Activated CD4-positive, alpha-beta T cell treated with anti-CD3 and anti-CD28 coated beads, Interleukin-2, amount 50 U/mL, for 1 hour (primary cell): ENCODE data around the gene RASSF1.

Experiments used
- DNase-seq: peaks from one replicate; pipeline ENCODE4 v3.0.0-alpha.2; 2020

RASSF1 gene

DNA sequence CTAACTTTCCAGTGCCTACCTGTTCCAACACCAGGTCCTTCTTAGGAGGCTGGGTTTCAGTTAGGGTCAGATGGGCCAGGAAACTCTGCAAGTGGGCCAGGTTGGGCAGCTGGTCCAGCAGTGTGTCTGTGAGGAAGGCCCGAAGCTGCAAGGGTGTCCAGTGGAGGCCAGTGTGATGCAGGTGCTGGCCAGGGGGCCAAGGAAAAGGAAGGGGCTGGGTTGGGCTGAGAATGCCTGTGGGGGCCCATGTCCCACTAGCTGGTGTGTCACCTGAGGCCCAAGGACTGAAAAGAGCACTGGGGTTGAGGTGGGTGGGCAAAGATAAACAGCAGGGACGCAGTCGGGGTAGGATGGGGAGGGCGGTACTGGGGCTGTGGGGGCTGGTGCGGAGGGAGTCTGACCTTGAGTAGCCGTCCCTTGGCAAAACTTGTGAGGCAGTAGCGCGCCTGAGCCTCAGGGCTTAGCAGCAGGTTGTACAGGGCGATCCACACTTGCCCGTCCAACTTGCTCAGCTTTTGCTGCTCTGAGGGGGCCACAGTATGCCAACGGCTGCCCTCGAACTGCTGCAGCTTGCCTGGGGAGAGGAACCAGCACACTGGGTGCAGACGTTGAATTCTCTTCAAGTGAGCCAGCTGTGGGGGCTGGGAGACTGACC is 1.5 kb upstream of the RASSF1 start:
- DNase-seq = no peak

DNA sequence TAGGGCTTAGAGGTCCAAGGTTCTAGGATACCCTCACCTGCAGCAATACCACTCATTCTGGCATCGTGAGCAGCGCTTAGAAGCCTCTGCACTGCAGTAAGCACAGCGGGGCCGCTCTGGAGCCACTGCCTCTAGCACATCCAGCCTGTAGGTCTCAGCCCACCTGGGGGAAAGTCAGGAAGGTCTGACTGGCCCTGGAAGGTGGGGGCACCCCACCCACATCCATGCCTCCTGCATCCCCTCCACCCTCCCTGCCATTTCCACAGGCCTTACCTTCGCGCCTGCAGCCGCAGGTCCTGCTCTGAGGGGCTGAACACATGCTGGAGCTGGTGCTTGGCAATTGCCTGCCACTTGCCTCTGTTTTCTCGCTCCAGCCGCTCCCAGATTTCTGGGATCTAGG is 901 bp upstream of the RASSF1 start:
- DNase-seq = no peak

DNA sequence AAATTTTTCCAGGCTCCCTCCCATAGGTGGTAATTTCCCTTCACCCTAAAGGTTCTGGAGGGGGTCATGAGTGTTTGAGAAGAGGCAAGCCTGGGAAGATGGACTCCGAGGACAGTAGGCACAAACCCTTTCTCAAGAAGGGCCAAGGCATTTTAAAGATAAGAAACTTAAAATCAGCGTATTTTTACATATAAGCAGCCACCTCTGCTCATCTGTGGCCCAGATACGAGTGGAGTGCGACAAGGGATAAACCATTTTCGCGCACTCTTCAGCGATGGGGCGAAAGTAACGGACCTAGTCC is 539 bp downstream of the RASSF1 start:
- no peak for DNase-seq

DNA sequence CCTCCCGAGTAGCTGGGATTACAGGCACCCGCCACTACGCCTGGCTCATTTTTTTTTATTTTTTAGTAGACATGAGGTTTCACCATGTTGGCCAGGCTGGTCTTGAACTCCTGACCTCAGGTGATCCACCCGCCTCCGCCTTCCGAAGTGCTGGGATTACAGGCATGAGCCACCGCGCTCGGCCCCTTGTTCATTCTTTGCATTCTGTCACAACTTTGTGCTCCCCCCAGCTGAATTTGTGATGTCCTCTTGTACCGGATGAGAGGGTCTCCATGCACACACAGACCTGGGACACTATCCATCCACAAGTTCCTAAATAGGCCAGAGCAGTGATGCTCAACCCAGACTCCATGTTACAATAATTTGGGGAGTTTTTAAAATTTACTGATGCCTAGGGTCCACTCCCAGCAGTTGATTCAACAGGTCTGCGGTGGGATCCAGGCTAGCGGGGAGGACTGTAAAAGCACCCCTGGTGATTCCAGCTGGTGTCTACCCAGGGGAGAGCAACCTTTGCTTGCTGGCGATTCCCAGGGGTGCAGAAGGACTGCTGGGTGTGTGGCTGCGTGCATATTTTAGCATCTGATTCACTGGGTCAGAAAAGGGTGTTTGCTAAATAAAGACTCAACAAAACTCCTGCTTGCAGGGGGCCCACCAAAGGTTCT is 1.0 kb downstream of the RASSF1 start:
- DNase-seq = no peak

DNA sequence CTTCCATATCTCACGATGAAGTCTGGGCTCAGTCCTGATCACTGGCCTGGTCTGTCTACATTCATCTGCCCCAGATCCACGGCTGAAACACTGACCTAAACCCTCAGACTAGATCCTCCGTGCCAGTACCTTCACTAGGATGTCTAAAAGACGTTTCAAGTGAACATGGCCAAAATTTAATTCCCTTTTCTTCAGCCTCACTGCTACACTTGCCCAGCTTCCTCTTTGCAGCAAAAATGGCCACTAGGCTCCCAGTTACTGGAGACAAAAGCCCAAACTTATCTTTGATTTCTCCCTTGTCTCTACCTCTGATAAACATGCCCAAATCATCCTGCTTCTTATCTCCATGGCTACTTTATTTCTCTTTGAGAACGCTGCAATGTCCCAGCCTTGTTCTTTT is 1.7 kb downstream of the RASSF1 start:
- DNase-seq = no peak

DNA sequence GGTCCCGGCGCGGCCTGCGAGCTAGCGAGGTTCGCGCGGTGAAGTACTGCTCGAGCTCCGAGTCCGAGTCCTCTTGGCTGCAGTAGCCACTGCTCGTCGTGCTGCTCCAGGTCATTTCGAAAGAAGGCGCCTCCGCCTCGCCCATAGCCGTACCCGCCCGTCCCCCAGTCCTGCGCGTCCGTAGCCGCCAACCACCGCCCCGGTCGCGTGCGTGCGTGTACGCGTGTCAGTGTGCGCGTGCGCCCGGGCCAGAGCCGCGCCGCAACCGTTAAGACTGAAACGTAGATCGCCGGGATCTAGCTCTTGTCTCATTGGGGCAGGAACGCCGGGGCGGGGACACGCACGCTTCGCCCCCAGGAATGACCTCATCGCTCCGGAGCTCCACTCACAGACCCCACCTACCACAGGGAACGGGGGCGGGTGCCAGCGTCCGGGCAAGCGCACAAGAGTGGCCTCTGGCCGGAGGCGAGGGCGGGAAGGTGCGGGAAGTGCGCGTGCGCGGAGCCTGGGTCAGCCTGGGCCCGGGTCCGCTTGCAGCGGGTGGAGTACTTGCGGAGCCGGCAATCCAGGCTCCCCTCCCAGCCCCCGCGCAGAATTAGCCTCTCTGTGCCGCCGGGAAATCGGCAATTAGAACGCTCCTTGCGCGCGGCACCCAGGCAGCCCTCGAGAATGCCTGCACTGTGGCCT is 3.3 kb downstream of the RASSF1 start:
- DNase-seq = peak; percentile 89

DNA sequence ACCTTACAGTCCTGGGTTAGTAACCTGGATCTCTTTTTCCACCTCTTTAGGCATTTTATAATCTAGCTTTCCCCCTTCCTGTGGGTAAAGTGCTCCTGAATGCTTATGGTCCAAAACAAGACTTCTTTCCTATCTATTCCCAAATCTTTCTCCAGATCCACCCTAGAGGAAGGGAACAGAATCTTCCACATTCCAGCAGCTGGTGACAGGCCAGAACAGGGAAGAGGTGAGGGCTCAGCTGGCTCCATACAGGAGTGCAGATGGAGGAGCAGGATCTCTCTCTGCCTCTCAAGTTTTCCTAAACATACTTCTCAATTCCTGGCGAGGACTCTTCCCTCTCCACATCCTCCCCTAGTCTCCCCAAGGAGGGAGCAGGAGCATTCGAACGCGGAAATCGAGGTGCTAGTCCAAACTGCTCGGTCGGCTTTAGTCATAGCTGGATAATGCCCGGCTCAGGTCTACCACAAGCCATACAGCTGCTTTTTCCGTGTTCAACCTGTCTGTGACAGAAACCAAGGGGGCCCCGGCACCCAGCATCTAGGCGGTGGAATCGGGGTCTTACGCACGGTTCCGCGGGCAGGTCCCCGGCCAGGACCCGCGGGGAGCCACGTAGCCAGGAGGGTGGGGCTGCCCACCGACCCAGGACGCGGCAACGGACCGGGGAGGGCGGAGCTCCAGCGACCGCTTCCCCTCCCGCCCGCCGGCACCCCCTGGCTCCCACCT is 4.0 kb downstream of the RASSF1 start:
- peak; percentile 56 for DNase-seq

DNA sequence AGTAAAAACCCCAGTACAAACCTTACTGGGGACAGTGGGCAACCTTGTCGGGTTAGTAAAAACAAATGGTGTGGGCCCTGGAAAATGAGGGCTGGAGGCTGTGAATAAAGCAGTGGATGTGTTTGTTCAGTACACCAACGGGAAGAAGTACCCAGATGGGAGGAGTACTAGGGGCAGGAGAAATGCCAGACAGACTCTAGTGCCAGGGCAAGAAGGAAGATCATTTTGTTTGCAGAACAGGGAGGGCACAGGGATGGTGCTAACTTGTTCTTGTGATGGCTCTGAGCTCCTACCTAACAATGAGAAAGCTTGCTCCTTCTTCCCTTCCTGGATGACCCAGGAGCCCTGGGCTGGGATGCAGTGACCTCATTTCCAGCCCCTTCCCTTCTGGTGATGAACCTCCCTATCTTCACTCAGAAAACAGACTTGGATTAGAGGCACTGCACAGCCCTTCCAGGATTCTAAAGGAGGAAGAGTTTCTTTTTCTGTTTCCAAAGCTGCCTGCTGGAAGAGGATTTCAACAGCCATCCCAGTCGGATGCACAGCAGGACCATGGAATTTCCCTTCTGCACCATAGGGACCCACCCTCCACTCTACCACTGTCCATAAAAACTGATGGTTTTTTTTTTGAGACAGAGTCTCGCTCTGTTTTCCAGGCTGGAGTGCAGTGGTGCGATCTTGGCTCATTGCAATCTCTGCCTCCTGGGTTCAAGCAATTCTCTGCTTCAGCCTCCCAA is 6.1 kb downstream of the RASSF1 start:
- DNase-seq = no peak

DNA sequence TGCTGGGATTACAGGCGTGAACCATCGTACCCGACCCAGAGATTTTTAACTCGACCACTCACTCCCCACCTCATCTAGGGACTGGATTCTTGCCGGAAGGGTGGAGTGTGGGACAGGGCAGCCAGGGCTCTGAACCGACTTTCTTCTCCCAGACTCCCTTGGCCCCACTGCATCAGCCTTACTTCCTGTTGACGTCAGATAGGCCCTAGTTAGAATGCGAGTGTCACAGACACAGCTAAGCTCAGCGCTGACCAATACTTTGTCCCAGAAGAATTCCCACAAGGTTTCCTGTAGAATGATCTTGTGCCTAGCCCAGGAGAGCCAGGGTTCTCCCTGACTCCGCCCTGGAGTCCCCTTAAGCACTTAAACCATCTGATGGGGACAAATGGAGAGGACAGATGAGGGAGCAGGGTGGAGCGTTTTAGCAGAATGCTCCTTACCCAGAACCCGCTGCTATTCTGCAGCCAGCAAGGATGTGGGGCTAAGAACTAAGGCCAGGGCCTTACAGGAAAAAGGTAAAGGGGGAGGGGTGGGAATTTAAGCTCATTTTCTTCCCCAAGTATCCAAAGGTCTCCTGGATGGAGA is 6.8 kb downstream of the RASSF1 start:
- DNase-seq = no peak

DNA sequence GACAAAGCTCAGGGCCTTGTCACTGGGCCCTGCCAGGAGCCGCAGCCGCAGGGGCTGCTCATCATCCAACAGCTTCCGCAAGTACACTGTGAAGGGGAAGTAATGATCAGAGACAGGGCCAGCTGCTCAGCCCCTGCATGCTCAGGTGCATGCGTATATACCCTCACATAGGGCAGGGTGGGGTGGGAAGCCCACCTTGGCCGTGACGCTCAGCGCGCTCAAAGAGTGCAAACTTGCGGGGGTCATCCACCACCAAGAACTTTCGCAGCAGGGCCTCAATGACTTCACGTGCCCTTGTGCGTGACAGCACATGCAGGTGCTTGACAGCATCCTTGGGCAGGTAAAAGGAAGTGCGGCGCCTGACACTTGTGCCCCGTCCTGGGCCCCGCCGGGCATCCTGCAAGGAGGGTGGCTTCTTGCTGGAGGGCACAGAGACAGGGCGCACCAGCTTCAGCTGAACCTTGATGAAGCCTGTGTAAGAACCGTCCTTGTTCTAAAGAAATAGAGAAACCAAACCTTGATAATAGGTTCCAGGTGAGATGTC is 9.2 kb downstream of the RASSF1 start:
- no peak for DNase-seq

DNA sequence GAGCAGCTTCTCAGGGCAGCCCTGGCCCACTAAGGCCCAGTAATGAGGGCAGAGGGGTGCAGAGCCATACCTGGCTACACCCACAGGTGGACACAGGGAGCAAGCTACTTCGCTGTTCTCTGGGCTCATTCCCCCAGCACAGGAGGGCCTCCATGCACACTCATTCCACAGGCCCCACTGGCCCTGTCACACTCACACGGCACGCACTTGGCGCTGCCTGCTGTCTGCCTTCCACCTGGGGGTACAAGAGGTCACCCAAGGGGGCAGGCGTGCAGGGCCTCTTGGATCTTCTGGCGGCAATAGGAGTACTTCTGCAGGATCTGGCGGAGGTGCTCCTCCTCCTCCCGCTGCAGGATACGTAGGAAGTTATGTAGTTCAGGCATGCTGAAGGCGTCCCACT is 10.3 kb downstream of the RASSF1 start:
- DNase-seq = no peak

DNA sequence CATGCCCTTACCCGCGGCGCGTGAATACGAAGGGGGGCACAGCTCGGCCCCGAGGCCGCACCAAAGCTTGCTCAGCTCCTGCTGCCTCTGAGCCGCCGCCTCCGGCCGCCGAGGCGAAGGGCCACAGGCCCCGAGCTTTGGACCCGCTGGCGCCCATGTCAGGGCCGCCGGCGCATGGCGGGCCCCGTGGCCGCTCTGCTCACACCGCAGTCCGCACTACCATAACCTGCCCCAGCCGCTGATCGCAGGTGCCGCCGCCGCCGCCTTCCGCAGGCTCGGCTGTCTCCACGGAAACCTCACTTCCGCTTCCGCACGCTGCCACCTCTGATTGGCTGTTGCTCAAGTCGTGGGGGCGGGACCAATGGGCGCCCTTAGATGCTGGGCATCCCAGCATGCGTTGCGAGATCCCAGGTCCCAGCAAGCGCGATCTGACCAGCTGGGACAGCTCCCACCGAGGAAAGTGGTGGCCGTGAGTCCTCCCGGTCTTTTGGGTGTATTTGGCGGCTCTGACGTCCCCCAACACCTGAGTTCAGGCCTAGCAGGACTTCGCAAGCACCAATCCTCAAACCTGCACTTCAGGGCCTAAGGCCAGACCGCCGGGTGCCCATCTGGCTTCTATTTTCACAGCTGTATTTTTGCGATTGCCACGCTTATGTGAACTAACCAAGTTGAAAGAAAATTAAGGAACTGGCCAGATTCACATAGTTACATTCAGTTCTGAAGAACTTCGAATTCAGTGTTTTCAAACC is 12.5 kb downstream of the RASSF1 start, which contains the start of gene TUSC2:
Gene TUSC2 (minus strand): TSS at position 281 of the 749 bp plus-strand sequence. CDS start 124 bp downstream, at position 157.
- DNase-seq = peak; percentile 93

DNA sequence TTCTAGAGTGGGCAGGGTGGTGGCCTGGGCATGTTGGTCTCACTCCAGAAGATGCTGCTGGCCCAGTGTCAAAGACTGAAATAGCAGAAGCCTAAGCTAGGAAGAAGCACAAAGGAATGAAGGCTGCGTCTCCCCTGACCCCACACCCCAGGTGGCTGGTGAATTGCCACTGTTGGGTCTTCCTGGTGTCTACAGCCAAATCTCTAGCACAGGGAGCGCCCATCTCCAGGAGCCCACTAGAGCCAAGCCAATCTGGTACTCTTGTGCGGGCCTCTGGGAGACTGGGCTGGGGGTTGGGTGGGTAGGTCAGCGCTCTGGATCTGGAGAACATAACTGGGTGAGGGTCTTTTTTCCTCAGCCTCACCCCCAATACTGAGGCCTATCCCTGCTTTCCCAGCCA is 13.5 kb downstream of the RASSF1 start:
- DNase-seq = no peak

DNA sequence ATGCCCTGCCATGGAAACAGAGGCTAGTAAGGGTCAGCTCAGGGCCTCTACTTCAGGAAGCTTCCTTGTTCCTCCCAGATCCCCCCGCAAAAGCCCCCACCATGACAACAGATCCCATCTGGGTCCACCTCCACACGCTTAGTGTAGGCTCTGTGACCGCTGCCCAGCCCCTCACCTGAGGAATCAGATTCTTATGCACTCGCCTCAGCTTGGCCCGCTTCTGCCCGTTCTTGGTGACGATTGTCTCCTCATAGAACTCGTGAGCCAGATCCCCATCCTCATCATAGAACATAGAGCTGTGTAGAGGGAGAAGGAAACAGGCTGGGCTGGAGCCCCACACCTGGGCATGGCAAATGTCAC is 14.5 kb downstream of the RASSF1 start:
- no peak for DNase-seq

DNA sequence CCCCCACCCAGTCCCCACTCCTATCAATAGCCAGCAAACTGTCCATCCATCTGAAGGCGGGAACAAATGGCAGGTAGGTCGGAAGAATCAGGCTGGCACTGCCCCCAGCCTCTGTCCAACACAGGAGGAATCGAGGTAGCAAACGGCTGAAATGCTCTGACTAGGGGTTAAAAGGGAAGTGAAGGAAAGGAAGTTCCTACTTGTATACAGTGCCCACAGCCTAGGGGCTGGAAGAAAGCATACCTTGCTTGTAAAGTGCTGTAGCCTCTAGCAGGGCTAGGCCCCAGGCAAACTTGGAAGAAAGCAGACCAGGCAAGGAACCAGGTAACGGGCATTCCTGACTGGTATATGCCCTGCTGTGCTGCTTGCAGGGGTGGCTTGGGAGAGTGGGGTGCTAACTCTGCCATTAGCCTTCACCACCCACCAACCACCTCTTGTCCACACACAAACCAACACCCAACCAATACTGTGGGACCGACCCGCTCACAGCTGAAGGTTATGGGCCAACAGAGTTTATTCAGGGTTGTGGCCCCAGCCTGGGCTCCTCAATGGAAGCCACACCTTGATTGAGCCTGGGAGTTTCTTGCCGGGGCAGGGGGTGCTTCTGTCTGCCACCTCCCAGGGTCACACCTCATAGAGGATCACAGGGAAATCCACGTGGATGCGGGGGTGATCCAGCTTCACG is 15.0 kb downstream of the RASSF1 start:
- no peak for DNase-seq

DNA sequence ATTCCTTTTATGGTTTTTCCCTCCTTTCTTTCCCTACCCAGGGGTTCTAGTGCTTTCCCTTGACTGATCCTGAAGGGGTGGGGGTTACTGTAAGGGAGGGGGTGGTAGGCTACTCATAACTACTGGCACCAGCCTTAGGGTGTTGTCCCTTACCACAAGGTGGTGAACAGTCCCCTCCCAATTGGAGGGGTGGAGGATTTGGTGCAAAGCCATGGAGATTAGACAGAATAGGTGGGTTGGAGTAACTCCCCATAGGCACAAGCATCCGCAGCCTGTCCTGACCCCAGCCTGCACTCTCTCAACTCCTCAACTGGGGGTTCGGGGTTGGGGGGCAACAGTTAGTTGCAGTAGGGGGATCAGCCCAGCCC is 15.5 kb downstream of the RASSF1 start:
- no peak for DNase-seq

DNA sequence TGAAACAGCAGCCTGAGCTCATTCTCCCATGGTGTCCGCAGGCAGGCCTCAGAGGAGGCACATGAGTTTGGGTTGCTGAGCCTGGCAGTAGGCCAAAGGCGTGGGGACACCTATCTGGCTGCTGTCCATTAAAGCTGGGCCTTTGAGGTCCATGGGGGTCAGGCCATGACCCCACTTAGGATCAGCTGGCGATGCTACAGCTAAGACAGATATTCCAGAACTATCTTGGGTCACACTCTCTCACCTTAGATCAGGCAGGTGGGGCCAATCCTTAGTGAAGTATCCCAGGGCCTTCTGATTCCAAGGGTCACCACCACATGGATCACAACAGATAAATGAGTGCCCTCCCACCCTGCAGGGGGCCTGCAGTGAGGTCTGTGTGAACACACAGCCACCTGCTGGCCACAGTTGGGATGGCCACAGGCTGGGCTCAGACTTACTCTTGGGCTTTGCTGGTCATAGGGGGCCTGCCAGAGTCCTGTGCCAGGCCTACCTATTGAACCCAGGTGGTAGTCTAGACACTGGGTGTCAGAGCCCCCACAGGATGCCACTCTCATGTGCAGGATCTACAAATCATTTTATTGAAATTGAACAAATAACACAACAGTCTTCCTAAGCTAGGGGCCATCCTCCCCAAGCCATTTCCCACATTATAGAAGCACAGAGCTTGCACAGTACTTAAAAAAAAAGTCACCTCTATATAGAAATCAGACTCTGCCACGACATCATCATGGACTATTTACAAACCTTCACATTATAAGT is 16.1 kb downstream of the RASSF1 start:
- DNase-seq = peak; percentile 65

DNA sequence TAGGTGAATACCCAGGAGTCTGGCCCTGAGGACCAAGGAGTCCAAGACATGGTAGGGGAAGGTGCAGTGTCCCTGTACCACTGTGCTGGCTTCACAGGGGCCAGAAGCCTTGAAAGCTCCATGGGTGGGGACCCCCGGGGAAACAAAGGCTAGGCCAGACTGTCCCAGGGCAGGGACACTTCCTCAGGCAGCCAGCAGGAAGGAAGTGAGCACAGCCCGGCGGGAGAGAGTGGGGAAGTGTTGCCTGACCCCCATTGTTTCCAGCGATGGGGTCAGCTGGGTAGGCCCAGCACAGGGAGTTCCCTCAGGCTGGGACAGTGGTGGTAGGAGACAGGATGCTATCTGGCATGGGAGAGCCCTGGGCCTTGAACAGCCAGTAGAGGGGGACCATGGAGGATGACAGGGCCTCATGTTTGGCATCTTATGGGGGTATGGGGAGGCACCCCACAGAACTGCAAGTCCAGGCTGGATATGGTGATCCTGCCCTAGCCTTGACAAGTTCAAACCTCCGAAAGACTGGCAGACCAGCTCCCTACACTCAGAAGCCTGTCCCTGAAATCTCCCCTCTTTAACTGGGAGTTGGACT is 16.9 kb downstream of the RASSF1 start:
- DNase-seq = no peak

DNA sequence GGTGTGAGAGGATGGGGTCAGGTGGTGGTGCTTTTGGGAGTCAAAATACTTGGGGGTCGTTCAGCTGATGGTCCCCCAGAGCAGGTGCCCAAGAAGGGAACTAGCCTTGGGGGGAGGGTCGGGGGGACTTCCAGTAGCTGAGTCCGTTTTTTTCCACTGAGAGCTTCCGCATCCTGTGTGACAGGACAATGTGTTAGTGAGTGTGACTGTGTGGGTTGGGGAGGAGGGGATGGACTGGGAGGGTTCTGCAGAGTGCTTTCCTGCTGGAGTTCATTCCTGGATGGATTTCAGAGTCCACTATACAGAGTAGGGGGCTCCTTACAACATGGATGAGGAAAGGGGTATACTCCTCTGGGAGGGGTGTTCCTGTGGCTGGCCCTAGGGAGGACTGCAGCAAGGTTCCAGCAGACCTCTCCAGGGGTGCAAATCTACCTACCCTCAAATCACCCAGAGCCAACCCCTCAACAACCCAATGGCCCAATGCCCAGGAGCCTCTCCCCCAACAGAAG is 17.5 kb downstream of the RASSF1 start:
- no peak for DNase-seq
